GM23338 (cell line): ENCODE data around the gene SMG1. TPM values are rescaled to one million over a fixed set of nuclear protein-coding genes. Genes with fewer than 3 reads are reported as not detected.

Experiments used
- ATAC-seq: fragments of 200-7000 bp; cut with Tn5 transposase; 3 replicates; pipeline ENCODE4 v1.9.1; 2020
- DNase-seq: peaks from one replicate; pipeline ENCODE4 v3.0.0-alpha.2; 2015; ENCODE audit warnings: low spot score
- H2AFZ ChIP-seq: fragments of 200-600 bp; sonication (generic); 2 replicates; pipeline ENCODE4 v1.8.0; 2016; ENCODE audit warnings: antibody characterized with exemption, mild to moderate bottlenecking, moderate library complexity
- H3F3A ChIP-seq: fragments of 200-600 bp; sonication (generic); replicated peaks from 2 replicates; pipeline ENCODE4 v1.8.0; 2017; ENCODE audit warnings: antibody characterized with exemption, mixed run types, low read depth
- H3K27ac ChIP-seq: fragments of 200-600 bp; sonication (generic); 2 replicates; pipeline ENCODE4 v1.6.1; 2016; ENCODE audit warnings: low read depth
- H3K27me3 ChIP-seq: fragments of 200-600 bp; sonication (generic); 2 replicates; pipeline ENCODE4 v1.8.0; 2016; ENCODE audit warnings: mild to moderate bottlenecking, mixed run types, moderate library complexity; ENCODE audit not compliant: insufficient read depth
- H3K36me3 ChIP-seq: fragments of 200-600 bp; sonication (generic); 2 replicates; pipeline ENCODE4 v1.8.0; 2016; ENCODE audit warnings: mild to moderate bottlenecking; ENCODE audit not compliant: insufficient read depth
- H3K4me1 ChIP-seq: fragments of 200-600 bp; sonication (generic); 2 replicates; pipeline ENCODE4 v1.8.0; 2016; ENCODE audit warnings: mild to moderate bottlenecking, moderate library complexity; ENCODE audit not compliant: insufficient read depth
- H3K4me2 ChIP-seq: fragments of 200-600 bp; sonication (generic); 2 replicates; pipeline ENCODE4 v1.7.1; 2017; ENCODE audit warnings: mixed run types
- H3K4me3 ChIP-seq: fragments of 200-600 bp; sonication (generic); 2 replicates; pipeline ENCODE4 v1.6.1; 2016; ENCODE audit warnings: mixed run types
- H3K79me2 ChIP-seq: fragments of 200-600 bp; sonication (generic); replicated peaks from 2 replicates; pipeline ENCODE4 v1.8.0; 2017; ENCODE audit warnings: mild to moderate bottlenecking; ENCODE audit not compliant: insufficient read depth
- H3K9me2 ChIP-seq: fragments of 200-600 bp; sonication (generic); 2 replicates; pipeline ENCODE4 v1.8.0; 2017; ENCODE audit not compliant: insufficient read depth
- H4K20me1 ChIP-seq: fragments of 200-600 bp; sonication (generic); replicated peaks from 2 replicates; pipeline ENCODE4 v1.8.0; 2017; ENCODE audit warnings: mild to moderate bottlenecking; ENCODE audit not compliant: insufficient read depth
- H3K27ac Mint-ChIP-seq: 2 replicates; pipeline ENCODE4 v1.8.0; 2020; ENCODE audit warnings: inconsistent platforms, mild to moderate bottlenecking, moderate library complexity, mixed read lengths
- H3K27me3 Mint-ChIP-seq: 3 replicates; pipeline ENCODE4 v1.8.0; 2022; ENCODE audit warnings: low read depth, mild to moderate bottlenecking, moderate library complexity, mixed read lengths, inconsistent platforms; ENCODE audit not compliant: insufficient read depth, poor library complexity
- H3K36me3 Mint-ChIP-seq: 3 replicates; pipeline ENCODE4 v1.8.0; 2021; ENCODE audit warnings: low read depth, mild to moderate bottlenecking, inconsistent platforms, moderate library complexity, mixed read lengths
- H3K4me1 Mint-ChIP-seq: 3 replicates; pipeline ENCODE4 v1.8.0; 2020; ENCODE audit warnings: mild to moderate bottlenecking, inconsistent platforms, mixed read lengths
- H3K4me3 Mint-ChIP-seq: 3 replicates; pipeline ENCODE4 v1.8.0; 2021; ENCODE audit warnings: moderate library complexity, mild to moderate bottlenecking, inconsistent platforms, mixed read lengths
- H3K9me3 Mint-ChIP-seq: 3 replicates; pipeline ENCODE4 v1.8.0; 2020; ENCODE audit warnings: moderate library complexity, mild to moderate bottlenecking, inconsistent platforms, mixed read lengths
- CREB1 ChIP-seq: fragments of 250-450 bp; sonication (Bioruptor Pico); IDR thresholded peaks from 2 replicates; pipeline ENCODE4 v1.5.0; 2020; ENCODE audit warnings: low read depth, mild to moderate bottlenecking, moderate library complexity
- CTCF ChIP-seq, 2 experiments: fragments of 200-600 bp in 1 of 2; sonication (generic) in 1 of 2; conservative IDR thresholded peaks; 2 replicates each; pipeline versions ENCODE4 v1.5.1 to v1.6.1; 2016 to 2017; ENCODE audit warnings: antibody characterized with exemption in 2 of 2, low read depth in 2 of 2, mild to moderate bottlenecking in 2 of 2, moderate library complexity in 1 of 2
- ETS1 ChIP-seq: IDR thresholded peaks from 2 replicates; pipeline ENCODE4 v1.6.1; 2016; ENCODE audit warnings: antibody characterized with exemption
- EZH2 ChIP-seq: fragments of 200-600 bp; sonication (generic); IDR thresholded peaks from one replicate; pipeline ENCODE4 v1.8.0; 2017; ENCODE audit warnings: antibody characterized with exemption, mild to moderate bottlenecking, low read depth; ENCODE audit not compliant: unreplicated experiment
- EZH2phosphoT487 ChIP-seq: fragments of 200-600 bp; sonication (generic); IDR thresholded peaks from one replicate; pipeline ENCODE4 v1.8.1; 2018; ENCODE audit warnings: antibody characterized with exemption; ENCODE audit not compliant: unreplicated experiment
- JUNB ChIP-seq: IDR thresholded peaks from one replicate; pipeline ENCODE4 v1.6.1; 2016; ENCODE audit warnings: antibody characterized with exemption; ENCODE audit not compliant: unreplicated experiment
- NANOG ChIP-seq: IDR thresholded peaks from 2 replicates; pipeline ENCODE4 v1.6.1; 2016; ENCODE audit warnings: antibody characterized with exemption, borderline replicate concordance
- POLR2AphosphoS5 ChIP-seq: IDR thresholded peaks from 2 replicates; pipeline ENCODE4 v1.6.1; 2016; ENCODE audit warnings: antibody characterized with exemption, low read depth
- STAT1 ChIP-seq: IDR thresholded peaks from one replicate; pipeline ENCODE4 v1.6.1; 2016; ENCODE audit warnings: antibody characterized with exemption; ENCODE audit not compliant: unreplicated experiment
- ZNF114 ChIP-seq: fragments of 250-450 bp; sonication (Bioruptor Pico); IDR thresholded peaks from 2 replicates; pipeline ENCODE4 v1.5.0; 2020; ENCODE audit warnings: mild to moderate bottlenecking, moderate library complexity
- ZNF331 ChIP-seq: fragments of 250-450 bp; sonication (Bioruptor Pico); IDR thresholded peaks from 2 replicates; pipeline ENCODE4 v1.5.0; 2020; ENCODE audit warnings: low read depth, mild to moderate bottlenecking, moderate library complexity
- polyA plus RNA-seq: library from polyadenylated mRNA; unstranded; fragments of >200 nt; fragmentation: Nextera tagmentation; extraction: Ambion mirVana; gene quantifications from 2 replicates; pipeline ENCODE4 v1.2.1, GENCODE V29; 2016
- total RNA-seq: library from RNA; depleted of rRNA; stranded (reverse); fragments of >200 nt; shearing (Covaris generic); gene quantifications from 2 replicates; pipeline ENCODE4 v1.2.3, GENCODE V29; 2014
- TF ChIP-seq, protein P1 (sequence below): IDR thresholded peaks from one replicate; pipeline ENCODE4 v1.6.1; 2018; ENCODE audit warnings: antibody characterized with exemption; ENCODE audit not compliant: unreplicated experiment

Gene SMG1
- total and polyA plus RNA-seq, 2 experiments from 2014 or later: 18.6 to 119 TPM

DNA sequence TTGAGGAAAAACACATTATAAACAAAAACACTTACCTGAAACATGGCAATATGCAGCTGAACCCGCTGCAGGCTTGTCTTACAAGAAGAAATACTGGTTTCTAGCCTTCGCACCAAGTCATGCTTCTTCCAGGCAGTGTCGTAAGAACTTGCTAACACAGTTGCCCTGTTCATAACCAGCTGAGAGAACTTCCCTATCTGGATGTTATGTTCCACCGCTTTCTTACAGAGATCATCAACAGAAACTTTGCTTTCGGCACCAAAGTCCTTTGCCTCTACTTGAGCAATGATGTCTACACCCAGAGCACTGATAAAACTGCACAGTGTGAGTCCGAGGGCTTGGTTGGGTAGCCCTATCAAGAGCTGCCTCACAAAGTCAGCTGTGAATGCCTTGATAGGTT is 97.0 kb downstream of the SMG1 start:
- Histone ChIP-seq H3K9me2 (no peaks in the 10 kb centered on the region), H3K27me3 (no peaks in the 10 kb centered on the region), H3F3A (0 out of 2 replicates have a peak, but pooled peaks cover 5% of the 10 kb centered on the region), H4K20me1 (peaks cover 5% of the 10 kb centered on the region), H3K79me2 (no peaks in the 10 kb centered on the region), H3K4me1 (no peaks in the 10 kb centered on the region; the same call in 1 of the 2 replicates), H2AFZ (no peak overlapping the region), H3K36me3 (peaks cover 52% of the 10 kb centered on the region), H3K27ac (no peak overlapping the region), H3K4me3 (no peak overlapping the region), H3K4me2 (no peak overlapping the region)
- Mint-ChIP-seq H3K27ac (no peak overlapping the region), H3K9me3 (no peaks in the 10 kb centered on the region), H3K4me3 (no peak overlapping the region), H3K4me1 (peaks cover 4% of the 10 kb centered on the region), H3K27me3 (peaks cover 7% of the 10 kb centered on the region), H3K36me3 (peaks cover 57% of the 10 kb centered on the region)
- DNase-seq: no peak
- ATAC-seq: no peak
- TF ChIP-seq POLR2AphosphoS5 (no peak), EZH2phosphoT487 (no peak), NANOG (no peak), ETS1 (no peak), ZNF114 (no peak), ZNF331 (CRISPR knock-in tag) (no peak), CREB1 (no peak), STAT1 (no peak), EZH2 (no peak), CTCF (conservative IDR thresholded peaks at IDR 0.05; ENCODE audit: low read depth in 2 of 2) (no peak), JUNB (no peak)
- TF ChIP-seq, protein P1, sequence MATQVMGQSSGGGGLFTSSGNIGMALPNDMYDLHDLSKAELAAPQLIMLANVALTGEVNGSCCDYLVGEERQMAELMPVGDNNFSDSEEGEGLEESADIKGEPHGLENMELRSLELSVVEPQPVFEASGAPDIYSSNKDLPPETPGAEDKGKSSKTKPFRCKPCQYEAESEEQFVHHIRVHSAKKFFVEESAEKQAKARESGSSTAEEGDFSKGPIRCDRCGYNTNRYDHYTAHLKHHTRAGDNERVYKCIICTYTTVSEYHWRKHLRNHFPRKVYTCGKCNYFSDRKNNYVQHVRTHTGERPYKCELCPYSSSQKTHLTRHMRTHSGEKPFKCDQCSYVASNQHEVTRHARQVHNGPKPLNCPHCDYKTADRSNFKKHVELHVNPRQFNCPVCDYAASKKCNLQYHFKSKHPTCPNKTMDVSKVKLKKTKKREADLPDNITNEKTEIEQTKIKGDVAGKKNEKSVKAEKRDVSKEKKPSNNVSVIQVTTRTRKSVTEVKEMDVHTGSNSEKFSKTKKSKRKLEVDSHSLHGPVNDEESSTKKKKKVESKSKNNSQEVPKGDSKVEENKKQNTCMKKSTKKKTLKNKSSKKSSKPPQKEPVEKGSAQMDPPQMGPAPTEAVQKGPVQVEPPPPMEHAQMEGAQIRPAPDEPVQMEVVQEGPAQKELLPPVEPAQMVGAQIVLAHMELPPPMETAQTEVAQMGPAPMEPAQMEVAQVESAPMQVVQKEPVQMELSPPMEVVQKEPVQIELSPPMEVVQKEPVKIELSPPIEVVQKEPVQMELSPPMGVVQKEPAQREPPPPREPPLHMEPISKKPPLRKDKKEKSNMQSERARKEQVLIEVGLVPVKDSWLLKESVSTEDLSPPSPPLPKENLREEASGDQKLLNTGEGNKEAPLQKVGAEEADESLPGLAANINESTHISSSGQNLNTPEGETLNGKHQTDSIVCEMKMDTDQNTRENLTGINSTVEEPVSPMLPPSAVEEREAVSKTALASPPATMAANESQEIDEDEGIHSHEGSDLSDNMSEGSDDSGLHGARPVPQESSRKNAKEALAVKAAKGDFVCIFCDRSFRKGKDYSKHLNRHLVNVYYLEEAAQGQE: no peak
